Ovary (tissue), 9 donors: ENCODE measurements around the gene CYP2W1. TPM values are rescaled to one million over a fixed set of nuclear protein-coding genes. Genes with fewer than 3 reads are reported as not detected.
A peak's percentile ranks its signal among the peaks of the same experiment; 100 is the strongest.

Experiments used
- DNase-seq, 5 donors: peaks; one replicate each; pipeline ENCODE4 v3.0.0-alpha.2; 2019 to 2020
- H3K27ac ChIP-seq, 2 donors: fragments of 200-600 bp; one replicate each; pipeline versions ENCODE4 v1.5.1 to v1.8.0; 2019 to 2022
- H3K27me3 ChIP-seq: fragments of 200-600 bp; one replicate; pipeline ENCODE4 v1.8.0; 2022
- H3K36me3 ChIP-seq: fragments of 200-600 bp; sonication (generic); one replicate; pipeline ENCODE4 v1.5.1; 2019
- H3K4me1 ChIP-seq: one replicate; pipeline ENCODE4 v1.8.1; 2013; ENCODE audit warnings: mild to moderate bottlenecking, moderate library complexity; ENCODE audit not compliant: insufficient read depth
- H3K4me3 ChIP-seq: fragments of 200-600 bp; sonication (generic); one replicate; pipeline ENCODE4 v1.5.1; 2017
- H3K9me3 ChIP-seq, 2 donors: fragments of 200-600 bp in 1 of 2; sonication (generic) in 1 of 2; one replicate each; pipeline versions ENCODE4 v1.5.1 to v1.8.1; 2013 to 2019; ENCODE audit warnings: mild to moderate bottlenecking in 1 of 2, moderate library complexity in 1 of 2
- CTCF ChIP-seq, 3 donors: fragments of 450-650 bp in 2 of 3; fragments of 200-600 bp in 1 of 3; IDR thresholded peaks; one replicate each; pipeline versions ENCODE4 v1.5.1 to v1.8.0; 2016 to 2022; ENCODE audit warnings: antibody characterized with exemption in 3 of 3, mild to moderate bottlenecking in 1 of 3
- EP300 ChIP-seq: sonication (generic); formaldehyde crosslinking; IDR thresholded peaks from one replicate; pipeline ENCODE4 v1.6.1; 2017; ENCODE audit warnings: antibody characterized with exemption
- POLR2A ChIP-seq: fragments of 450-650 bp; IDR thresholded peaks from one replicate; pipeline ENCODE4 v1.6.1; 2017; ENCODE audit warnings: antibody characterized with exemption, mild to moderate bottlenecking, moderate library complexity
- WGBS, 3 donors: extraction: QIAGEN DNeasy Blood & Tissue Kit in 1 of 3; methylation state at CpG; one replicate each; pipeline versions ENCODE4 v1.1.5 to v1.1.7; 2013 to 2017; 5-methylcytosine and 5-hydroxymethylcytosine counted together
- intact Hi-C, 4 donors: fragments of 100-400 bp; cut with DNase I; formaldehyde crosslinking; loops; one replicate each; pipeline versions ENCODE4 v1.11.0 to v1.15.1; 2022 to 2023
- polyA plus RNA-seq, 2 donors: library from polyadenylated mRNA; stranded (reverse); fragments of 200-250 nt in 1 of 2; fragments of 350-450 nt in 1 of 2; fragmentation: Illumina TruSeq in 1 of 2; extraction: RNeasy Lipid Tissue Mini Kit (QIAGEN cat#74804) in 1 of 2; gene quantifications; one replicate each; pipeline ENCODE4 v1.2.3, GENCODE V29; 2013 to 2014
- total RNA-seq, 7 donors: library from RNA; depleted of rRNA in 2 of 7; stranded (reverse); fragments of >200 nt in 2 of 7; fragmentation: NEBNext Ultra II Directional in 3 of 7; extraction: Animal tissue kit (Norgen Biotek cat#: 25700) in 3 of 7; gene quantifications; one replicate each; pipeline versions ENCODE4 v1.1.0 to v1.2.4, GENCODE V29; 2016 to 2023
- donor health status: DM: no; HTN: no; CAD: no; lungs with moderate emphysema.
- donor health status: DM: no; HTN: no; CAD: no.
- donor health status: Bipolar disorder and iron deficiency.
- donor health status: DM: yes; HTN: yes; CAD: no.
- donor health status: DM: no; HTN: no; CAD: no.
- donor health status: DM: yes; HTN: yes; CAD: no.

The CYP2W1 gene
- total and polyA plus RNA-seq, 9 donors: 0.64 to 5.2 (median 2.7) TPM; not detected in 2

- intact Hi-C loops: no loop called here
- Histone ChIP-seq H3K36me3 (no peaks in the 10 kb centered on the region), H3K27ac (peak overlapping the region; percentile 29 to 68), H3K9me3 (no peaks in the 10 kb centered on the region), H3K27me3 (no peaks in the 10 kb centered on the region), H3K4me3 (no peak overlapping the region), H3K4me1 (peaks cover 16% of the 10 kb centered on the region)
- TF ChIP-seq POLR2A: no peak
- peak in 1 of 3 donors; percentile 43 for TF ChIP-seq CTCF (IDR thresholded peaks at IDR 0.05)
- TF ChIP-seq EP300: no peak
- 8 to 10% (median 9%) methylated on average over 27 of the region's 27 CpGs for WGBS, 3 donors
- peak; percentile 52 to 69 (median 66) for DNase-seq
These were observed 18.4 kb upstream of the CYP2W1 start for GRCh38 chr7:964401-965231.

GRCh38 chr7:966291-967069 is 16.5 kb upstream of the CYP2W1 start:
- Histone ChIP-seq H3K9me3 (no peaks in the 10 kb centered on the region), H3K27ac (peak overlapping the region in 1 of 2 donors; percentile 4), H3K36me3 (no peaks in the 10 kb centered on the region), H3K4me3 (no peak overlapping the region), H3K4me1 (peaks cover 16% of the 10 kb centered on the region), H3K27me3 (no peaks in the 10 kb centered on the region)
- WGBS, 3 donors: 78 to 83% (median 83%) methylated on average over 22 of the region's 22 CpGs
- DNase-seq: peak in 1 of 5 donors; percentile 35
- TF ChIP-seq CTCF (IDR thresholded peaks at IDR 0.05) (no peak), POLR2A (no peak), EP300 (no peak)
- intact Hi-C loops: no loop called here

- intact Hi-C loops: no loop called here
- Histone ChIP-seq H3K27me3 (no peaks in the 10 kb centered on the region), H3K36me3 (no peaks in the 10 kb centered on the region), H3K27ac (no peak overlapping the region), H3K9me3 (no peaks in the 10 kb centered on the region), H3K4me3 (no peak overlapping the region), H3K4me1 (peaks cover 16% of the 10 kb centered on the region)
- TF ChIP-seq POLR2A (no peak), EP300 (no peak), CTCF (IDR thresholded peaks at IDR 0.05) (no peak)
- WGBS, 3 donors: 87 to 91% (median 89%) methylated on average over 39 of the region's 39 CpGs
- DNase-seq: no peak
These were observed 15.5 kb upstream of the CYP2W1 start for GRCh38 chr7:967361-968082.
